ENCODE results near the gene RAVER2. TPM values are rescaled to one million over a fixed set of nuclear protein-coding genes. Genes with fewer than 3 reads are reported as not detected.
A peak's percentile ranks its signal among the peaks of the same experiment; 100 is the strongest.

The RAVER2 gene
- total RNA-seq, 1 experiment from 2014 or later, result 20.3 TPM

DNA sequence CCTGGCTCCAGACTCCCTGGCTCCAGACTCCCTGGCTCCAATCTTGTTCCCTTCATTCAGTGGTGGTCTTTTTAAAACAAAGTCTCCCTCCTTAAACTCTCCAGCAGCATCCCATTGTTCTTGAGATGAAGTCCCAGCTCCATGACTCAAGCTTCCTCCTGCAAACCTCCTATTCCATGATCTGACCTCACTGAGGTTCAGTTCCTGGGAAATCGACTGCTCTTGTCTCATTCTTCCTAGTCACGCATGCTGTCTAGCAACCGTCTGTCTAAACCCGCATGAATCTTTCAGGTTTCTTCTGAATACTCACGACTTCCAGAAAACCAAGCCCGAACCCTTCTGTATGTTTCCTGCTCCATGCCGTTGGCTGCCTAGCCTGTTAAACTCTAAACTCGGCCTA lies 91.9 kb downstream of the RAVER2 start:
- H3K4me1 Mint-ChIP-seq, result peaks cover 6% of the 10 kb centered on the region
- DNase-seq (ENCODE audit: low spot score) (no peak), ATAC-seq (no peak)
- no peaks in the 10 kb centered on the region for H3K9me3 Mint-ChIP-seq
- ChIA-PET CTCF (no interaction called here), POLR2A (no interaction called here)
- H3K27ac Mint-ChIP-seq, result no peak overlapping the region
- no peak for TF ChIP-seq SMAD4 (CRISPR knock-in tag; IDR thresholded peaks at IDR 0.05)
- no peak for TF ChIP-seq ZNF396 (CRISPR knock-in tag; IDR thresholded peaks at IDR 0.05; ENCODE audit: borderline replicate concordance)
- no peak for TF ChIP-seq NFE2L1 (CRISPR knock-in tag; IDR thresholded peaks at IDR 0.05)
- no peak for TF ChIP-seq ATF1 (CRISPR knock-in tag; IDR thresholded peaks at IDR 0.05)
- no peak for TF ChIP-seq MYBL2 (CRISPR knock-in tag; IDR thresholded peaks at IDR 0.05)
- TF ChIP-seq IRF2 (CRISPR knock-in tag; IDR thresholded peaks at IDR 0.05; ENCODE audit: borderline replicate concordance, low read depth), result no peak
- TF ChIP-seq, protein P1, sequence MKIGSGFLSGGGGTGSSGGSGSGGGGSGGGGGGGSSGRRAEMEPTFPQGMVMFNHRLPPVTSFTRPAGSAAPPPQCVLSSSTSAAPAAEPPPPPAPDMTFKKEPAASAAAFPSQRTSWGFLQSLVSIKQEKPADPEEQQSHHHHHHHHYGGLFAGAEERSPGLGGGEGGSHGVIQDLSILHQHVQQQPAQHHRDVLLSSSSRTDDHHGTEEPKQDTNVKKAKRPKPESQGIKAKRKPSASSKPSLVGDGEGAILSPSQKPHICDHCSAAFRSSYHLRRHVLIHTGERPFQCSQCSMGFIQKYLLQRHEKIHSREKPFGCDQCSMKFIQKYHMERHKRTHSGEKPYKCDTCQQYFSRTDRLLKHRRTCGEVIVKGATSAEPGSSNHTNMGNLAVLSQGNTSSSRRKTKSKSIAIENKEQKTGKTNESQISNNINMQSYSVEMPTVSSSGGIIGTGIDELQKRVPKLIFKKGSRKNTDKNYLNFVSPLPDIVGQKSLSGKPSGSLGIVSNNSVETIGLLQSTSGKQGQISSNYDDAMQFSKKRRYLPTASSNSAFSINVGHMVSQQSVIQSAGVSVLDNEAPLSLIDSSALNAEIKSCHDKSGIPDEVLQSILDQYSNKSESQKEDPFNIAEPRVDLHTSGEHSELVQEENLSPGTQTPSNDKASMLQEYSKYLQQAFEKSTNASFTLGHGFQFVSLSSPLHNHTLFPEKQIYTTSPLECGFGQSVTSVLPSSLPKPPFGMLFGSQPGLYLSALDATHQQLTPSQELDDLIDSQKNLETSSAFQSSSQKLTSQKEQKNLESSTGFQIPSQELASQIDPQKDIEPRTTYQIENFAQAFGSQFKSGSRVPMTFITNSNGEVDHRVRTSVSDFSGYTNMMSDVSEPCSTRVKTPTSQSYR (CRISPR knock-in tag; IDR thresholded peaks at IDR 0.05), result no peak
- TF ChIP-seq ZNF317 (CRISPR knock-in tag; IDR thresholded peaks at IDR 0.05; ENCODE audit: borderline replicate concordance, low read depth), result no peak
- TF ChIP-seq, protein P2, sequence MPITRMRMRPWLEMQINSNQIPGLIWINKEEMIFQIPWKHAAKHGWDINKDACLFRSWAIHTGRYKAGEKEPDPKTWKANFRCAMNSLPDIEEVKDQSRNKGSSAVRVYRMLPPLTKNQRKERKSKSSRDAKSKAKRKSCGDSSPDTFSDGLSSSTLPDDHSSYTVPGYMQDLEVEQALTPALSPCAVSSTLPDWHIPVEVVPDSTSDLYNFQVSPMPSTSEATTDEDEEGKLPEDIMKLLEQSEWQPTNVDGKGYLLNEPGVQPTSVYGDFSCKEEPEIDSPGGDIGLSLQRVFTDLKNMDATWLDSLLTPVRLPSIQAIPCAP (CRISPR knock-in tag; IDR thresholded peaks at IDR 0.05), result no peak
- no peak for TF ChIP-seq NFATC4 (CRISPR knock-in tag; IDR thresholded peaks at IDR 0.05)
- no peak for TF ChIP-seq SOX15 (CRISPR knock-in tag; IDR thresholded peaks at IDR 0.05)
- TF ChIP-seq, protein P3, sequence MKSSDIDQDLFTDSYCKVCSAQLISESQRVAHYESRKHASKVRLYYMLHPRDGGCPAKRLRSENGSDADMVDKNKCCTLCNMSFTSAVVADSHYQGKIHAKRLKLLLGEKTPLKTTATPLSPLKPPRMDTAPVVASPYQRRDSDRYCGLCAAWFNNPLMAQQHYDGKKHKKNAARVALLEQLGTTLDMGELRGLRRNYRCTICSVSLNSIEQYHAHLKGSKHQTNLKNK (CRISPR knock-in tag; IDR thresholded peaks at IDR 0.05), result no peak
- TF ChIP-seq, protein P4, sequence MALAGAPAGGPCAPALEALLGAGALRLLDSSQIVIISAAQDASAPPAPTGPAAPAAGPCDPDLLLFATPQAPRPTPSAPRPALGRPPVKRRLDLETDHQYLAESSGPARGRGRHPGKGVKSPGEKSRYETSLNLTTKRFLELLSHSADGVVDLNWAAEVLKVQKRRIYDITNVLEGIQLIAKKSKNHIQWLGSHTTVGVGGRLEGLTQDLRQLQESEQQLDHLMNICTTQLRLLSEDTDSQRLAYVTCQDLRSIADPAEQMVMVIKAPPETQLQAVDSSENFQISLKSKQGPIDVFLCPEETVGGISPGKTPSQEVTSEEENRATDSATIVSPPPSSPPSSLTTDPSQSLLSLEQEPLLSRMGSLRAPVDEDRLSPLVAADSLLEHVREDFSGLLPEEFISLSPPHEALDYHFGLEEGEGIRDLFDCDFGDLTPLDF (CRISPR knock-in tag; IDR thresholded peaks at IDR 0.05), result no peak
- no peak for TF ChIP-seq RORB (CRISPR knock-in tag; IDR thresholded peaks at IDR 0.05)
- H3K27me3 Mint-ChIP-seq (ENCODE audit: low read depth), result no peaks in the 10 kb centered on the region
- peaks cover 31% of the 10 kb centered on the region for H3K36me3 Mint-ChIP-seq
- no peak overlapping the region for H3K4me3 Mint-ChIP-seq

DNA sequence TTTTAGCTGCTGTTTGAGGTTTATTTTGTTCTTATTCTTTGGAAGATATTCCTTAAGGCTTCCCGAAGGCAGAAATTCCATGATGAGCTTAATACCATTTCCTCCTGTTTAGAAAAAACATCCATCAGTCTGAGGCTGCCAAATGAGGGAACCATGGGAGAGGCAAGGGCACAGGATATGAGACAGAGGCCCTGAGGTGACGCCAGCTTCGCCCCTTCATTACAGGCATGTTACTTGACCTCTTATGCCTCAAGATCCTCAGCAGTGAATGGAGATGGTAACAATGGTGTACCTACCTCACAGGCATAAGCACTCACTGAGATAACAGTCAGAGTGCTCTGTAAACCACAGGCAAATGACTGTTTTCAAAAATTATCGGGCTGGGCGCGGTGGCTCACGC lies 93.6 kb downstream of the RAVER2 start:
- Mint-ChIP-seq H3K4me1 (peaks cover 6% of the 10 kb centered on the region), H3K27me3 (ENCODE audit: low read depth) (no peaks in the 10 kb centered on the region), H3K36me3 (peaks cover 27% of the 10 kb centered on the region), H3K4me3 (no peak overlapping the region), H3K9me3 (no peaks in the 10 kb centered on the region), H3K27ac (0 out of 2 replicates have a peak overlapping the region, but pooled peaks have one; percentile 28)
- no peak for ATAC-seq
- DNase-seq (ENCODE audit: low spot score), result no peak
- ChIA-PET CTCF (no interaction called here), POLR2A (interaction anchor here (0.7 kb wide), 1 partner anchor 577 kb away, joined by 5 read pairs; no protein-coding TSS in a partner anchor)
- TF ChIP-seq, protein P5, sequence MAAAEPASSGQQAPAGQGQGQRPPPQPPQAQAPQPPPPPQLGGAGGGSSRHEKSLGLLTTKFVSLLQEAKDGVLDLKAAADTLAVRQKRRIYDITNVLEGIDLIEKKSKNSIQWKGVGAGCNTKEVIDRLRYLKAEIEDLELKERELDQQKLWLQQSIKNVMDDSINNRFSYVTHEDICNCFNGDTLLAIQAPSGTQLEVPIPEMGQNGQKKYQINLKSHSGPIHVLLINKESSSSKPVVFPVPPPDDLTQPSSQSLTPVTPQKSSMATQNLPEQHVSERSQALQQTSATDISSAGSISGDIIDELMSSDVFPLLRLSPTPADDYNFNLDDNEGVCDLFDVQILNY (CRISPR knock-in tag; IDR thresholded peaks at IDR 0.05), result no peak
- no peak for TF ChIP-seq KAT7 (CRISPR knock-in tag; IDR thresholded peaks at IDR 0.05; ENCODE audit: borderline replicate concordance)
- no peak for TF ChIP-seq ZNF121 (CRISPR knock-in tag; IDR thresholded peaks at IDR 0.05)
- no peak for TF ChIP-seq NFATC4 (CRISPR knock-in tag; IDR thresholded peaks at IDR 0.05)
- no peak for TF ChIP-seq IRF2 (CRISPR knock-in tag; IDR thresholded peaks at IDR 0.05; ENCODE audit: borderline replicate concordance, low read depth)
- TF ChIP-seq, protein P6, sequence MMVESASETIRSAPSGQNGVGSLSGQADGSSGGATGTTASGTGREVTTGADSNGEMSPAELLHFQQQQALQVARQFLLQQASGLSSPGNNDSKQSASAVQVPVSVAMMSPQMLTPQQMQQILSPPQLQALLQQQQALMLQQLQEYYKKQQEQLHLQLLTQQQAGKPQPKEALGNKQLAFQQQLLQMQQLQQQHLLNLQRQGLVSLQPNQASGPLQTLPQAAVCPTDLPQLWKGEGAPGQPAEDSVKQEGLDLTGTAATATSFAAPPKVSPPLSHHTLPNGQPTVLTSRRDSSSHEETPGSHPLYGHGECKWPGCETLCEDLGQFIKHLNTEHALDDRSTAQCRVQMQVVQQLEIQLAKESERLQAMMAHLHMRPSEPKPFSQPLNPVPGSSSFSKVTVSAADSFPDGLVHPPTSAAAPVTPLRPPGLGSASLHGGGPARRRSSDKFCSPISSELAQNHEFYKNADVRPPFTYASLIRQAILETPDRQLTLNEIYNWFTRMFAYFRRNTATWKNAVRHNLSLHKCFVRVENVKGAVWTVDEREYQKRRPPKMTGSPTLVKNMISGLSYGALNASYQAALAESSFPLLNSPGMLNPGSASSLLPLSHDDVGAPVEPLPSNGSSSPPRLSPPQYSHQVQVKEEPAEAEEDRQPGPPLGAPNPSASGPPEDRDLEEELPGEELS (CRISPR knock-in tag; IDR thresholded peaks at IDR 0.05), result no peak
- no peak for TF ChIP-seq CREB1 (CRISPR knock-in tag; IDR thresholded peaks at IDR 0.05)
- no peak for TF ChIP-seq TCF7 (CRISPR knock-in tag; IDR thresholded peaks at IDR 0.05; ENCODE audit: low read depth)
- no peak for TF ChIP-seq SMAD3 (CRISPR knock-in tag; IDR thresholded peaks at IDR 0.05; ENCODE audit: borderline replicate concordance)
- no peak for TF ChIP-seq TP53 (CRISPR knock-in tag; IDR thresholded peaks at IDR 0.05)
- no peak for TF ChIP-seq HMGA2 (CRISPR knock-in tag; IDR thresholded peaks at IDR 0.05)
- no peak for TF ChIP-seq RORB (CRISPR knock-in tag; IDR thresholded peaks at IDR 0.05)
- TF ChIP-seq, protein P7, sequence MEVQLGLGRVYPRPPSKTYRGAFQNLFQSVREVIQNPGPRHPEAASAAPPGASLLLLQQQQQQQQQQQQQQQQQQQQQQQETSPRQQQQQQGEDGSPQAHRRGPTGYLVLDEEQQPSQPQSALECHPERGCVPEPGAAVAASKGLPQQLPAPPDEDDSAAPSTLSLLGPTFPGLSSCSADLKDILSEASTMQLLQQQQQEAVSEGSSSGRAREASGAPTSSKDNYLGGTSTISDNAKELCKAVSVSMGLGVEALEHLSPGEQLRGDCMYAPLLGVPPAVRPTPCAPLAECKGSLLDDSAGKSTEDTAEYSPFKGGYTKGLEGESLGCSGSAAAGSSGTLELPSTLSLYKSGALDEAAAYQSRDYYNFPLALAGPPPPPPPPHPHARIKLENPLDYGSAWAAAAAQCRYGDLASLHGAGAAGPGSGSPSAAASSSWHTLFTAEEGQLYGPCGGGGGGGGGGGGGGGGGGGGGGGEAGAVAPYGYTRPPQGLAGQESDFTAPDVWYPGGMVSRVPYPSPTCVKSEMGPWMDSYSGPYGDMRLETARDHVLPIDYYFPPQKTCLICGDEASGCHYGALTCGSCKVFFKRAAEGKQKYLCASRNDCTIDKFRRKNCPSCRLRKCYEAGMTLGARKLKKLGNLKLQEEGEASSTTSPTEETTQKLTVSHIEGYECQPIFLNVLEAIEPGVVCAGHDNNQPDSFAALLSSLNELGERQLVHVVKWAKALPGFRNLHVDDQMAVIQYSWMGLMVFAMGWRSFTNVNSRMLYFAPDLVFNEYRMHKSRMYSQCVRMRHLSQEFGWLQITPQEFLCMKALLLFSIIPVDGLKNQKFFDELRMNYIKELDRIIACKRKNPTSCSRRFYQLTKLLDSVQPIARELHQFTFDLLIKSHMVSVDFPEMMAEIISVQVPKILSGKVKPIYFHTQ (CRISPR knock-in tag; IDR thresholded peaks at IDR 0.05), result no peak
- no peak for TF ChIP-seq JAZF1 (CRISPR knock-in tag; IDR thresholded peaks at IDR 0.05)
